Smooth muscle cell (in vitro differentiated cells): Measurements from ENCODE around the gene SETBP1. TPM values are rescaled to one million over a fixed set of nuclear protein-coding genes. Genes with fewer than 3 reads are reported as not detected.

ENCODE experiments used
- DNase-seq: peaks from one replicate; lab custom pipeline; 2025; ENCODE audit not compliant: unreplicated experiment; lab: John Stamatoyannopoulos, UW
- H2AFZ ChIP-seq: fragments of 200-600 bp; sonication (generic); 2 replicates; pipeline ENCODE4 v1.6.0; 2016; ENCODE audit warnings: antibody characterized with exemption, low read depth, mild to moderate bottlenecking
- H3F3A ChIP-seq: fragments of 200-600 bp; sonication (generic); 2 replicates; pipeline ENCODE4 v1.6.0; 2017; ENCODE audit warnings: antibody characterized with exemption, low read depth
- H3K27ac ChIP-seq: fragments of 200-600 bp; sonication (generic); 2 replicates; pipeline ENCODE4 v1.5.1; 2016; ENCODE audit warnings: low read depth, mild to moderate bottlenecking
- H3K27me3 ChIP-seq: fragments of 200-600 bp; sonication (generic); 2 replicates; pipeline ENCODE4 v1.6.1; 2016; ENCODE audit warnings: low read depth, mild to moderate bottlenecking
- H3K36me3 ChIP-seq: fragments of 200-600 bp; sonication (generic); 2 replicates; pipeline ENCODE4 v1.5.1; 2016; ENCODE audit warnings: low read depth
- H3K4me1 ChIP-seq: fragments of 200-600 bp; sonication (generic); 2 replicates; pipeline ENCODE4 v1.5.1; 2016; ENCODE audit warnings: low read depth
- H3K4me2 ChIP-seq: fragments of 200-600 bp; sonication (generic); 2 replicates; pipeline ENCODE4 v1.6.0; 2016; ENCODE audit warnings: mild to moderate bottlenecking
- H3K4me3 ChIP-seq: fragments of 200-600 bp; sonication (generic); 2 replicates; pipeline ENCODE4 v1.5.1; 2016; ENCODE audit warnings: mild to moderate bottlenecking
- H3K79me2 ChIP-seq: fragments of 200-600 bp; sonication (generic); 2 replicates; pipeline ENCODE4 v1.6.0; 2016; ENCODE audit warnings: low read depth, mild to moderate bottlenecking
- H3K9ac ChIP-seq: fragments of 200-600 bp; sonication (generic); 2 replicates; pipeline ENCODE4 v1.6.0; 2016; ENCODE audit warnings: low read depth
- H3K9me3 ChIP-seq: fragments of 200-600 bp; sonication (generic); replicated peaks from 2 replicates; pipeline ENCODE4 v1.5.1; 2016; ENCODE audit warnings: low read depth
- H4K20me1 ChIP-seq: fragments of 200-600 bp; sonication (generic); 2 replicates; pipeline ENCODE4 v1.6.0; 2016; ENCODE audit warnings: low read depth
- CTCF ChIP-seq: fragments of 200-600 bp; sonication (generic); IDR thresholded peaks from 2 replicates; pipeline ENCODE4 v1.5.1; 2017; ENCODE audit warnings: borderline replicate concordance, mild to moderate bottlenecking, antibody characterized with exemption; ENCODE audit not compliant: insufficient read depth, poor library complexity, severe bottlenecking
- WGBS: methylation state at CpG from one replicate; pipeline ENCODE4 v1.1.7; 2016; ENCODE audit warnings: low lambda C conversion rate; 5-methylcytosine and 5-hydroxymethylcytosine counted together
- polyA plus RNA-seq: library from polyadenylated mRNA; unstranded; fragments of >200 nt; fragmentation: Nextera tagmentation; extraction: Ambion mirVana; gene quantifications from 2 replicates; pipeline ENCODE4 v1.2.1, GENCODE V29; 2016
- total RNA-seq: library from RNA; depleted of rRNA; stranded (reverse); fragments of >200 nt; gene quantifications from 2 replicates; pipeline ENCODE4 v1.2.3, GENCODE V29; 2014

Gene SETBP1
- total and polyA plus RNA-seq, 2 experiments from 2014 or later = 6.1 to 17.7 TPM

GRCh38 chr18:44943311-44943881 is 262.7 kb downstream of the SETBP1 start:
- Histone ChIP-seq H3K36me3 (no peaks in the 10 kb centered on the region), H2AFZ (no peak overlapping the region), H3K9ac (no peak overlapping the region), H3K79me2 (peaks cover 22% of the 10 kb centered on the region), H3F3A (peaks cover 15% of the 10 kb centered on the region), H3K4me2 (peak overlapping the region; percentile 64), H3K9me3 (no peaks in the 10 kb centered on the region), H3K27ac (peak overlapping the region; percentile 76), H4K20me1 (peaks cover 62% of the 10 kb centered on the region), H3K27me3 (no peaks in the 10 kb centered on the region), H3K4me3 (no peak overlapping the region), H3K4me1 (peaks cover 45% of the 10 kb centered on the region)
- 7% methylated on average over 2 of the region's 2 CpGs for WGBS
- TF ChIP-seq CTCF = no peak
- no peak for DNase-seq

- WGBS = 50% methylated on average over 1 of the region's 1 CpG
- peaks cover 40% of the 10 kb centered on the region for H3K4me1 ChIP-seq
- no peak for TF ChIP-seq CTCF
These were observed 263.8 kb downstream of the SETBP1 start for GRCh38 chr18:44944461-44944860.

GRCh38 chr18:44945888-44946401 is 265.3 kb downstream of the SETBP1 start:
- Histone ChIP-seq H3K27me3 (no peaks in the 10 kb centered on the region), H3K4me2 (no peak overlapping the region), H3K79me2 (no peaks in the 10 kb centered on the region), H3K4me3 (no peak overlapping the region), H3F3A (peaks cover 15% of the 10 kb centered on the region), H4K20me1 (peaks cover 58% of the 10 kb centered on the region), H3K36me3 (no peaks in the 10 kb centered on the region), H3K9me3 (no peaks in the 10 kb centered on the region), H3K4me1 (peaks cover 40% of the 10 kb centered on the region), H2AFZ (no peak overlapping the region), H3K27ac (no peak overlapping the region), H3K9ac (no peak overlapping the region)
- WGBS = 80% methylated on average over 4 of the region's 4 CpGs
- no peak for DNase-seq
- TF ChIP-seq CTCF = no peak

More at GRCh38 chr18:44944461-44944860, 263.8 kb downstream of the SETBP1 start:
- H3K4me3 ChIP-seq = no peak overlapping the region
- H3K9ac ChIP-seq = no peak overlapping the region
- H3F3A ChIP-seq = peaks cover 15% of the 10 kb centered on the region
- no peak overlapping the region for H2AFZ ChIP-seq
- peaks cover 14% of the 10 kb centered on the region for H3K79me2 ChIP-seq
- no peaks in the 10 kb centered on the region for H3K36me3 ChIP-seq
- DNase-seq = no peak
- H3K9me3 ChIP-seq = no peaks in the 10 kb centered on the region
- peak overlapping the region; percentile 64 for H3K4me2 ChIP-seq
- H3K27ac ChIP-seq = peak overlapping the region; percentile 76
- peaks cover 61% of the 10 kb centered on the region for H4K20me1 ChIP-seq
- H3K27me3 ChIP-seq = no peaks in the 10 kb centered on the region
